Activated CD4-positive, alpha-beta T cell treated with anti-CD3 and anti-CD28 coated beads, Interleukin-2, amount 50 U/mL, for 24 hours (primary cell): ENCODE results near the gene TRAPPC5.

Experiments used
- DNase-seq, 2 donors: peaks; one replicate each; pipeline ENCODE4 v3.0.0-alpha.2; 2020; ENCODE audit warnings: low read depth in 1 of 2, low spot score in 1 of 2

TRAPPC5 gene

DNA sequence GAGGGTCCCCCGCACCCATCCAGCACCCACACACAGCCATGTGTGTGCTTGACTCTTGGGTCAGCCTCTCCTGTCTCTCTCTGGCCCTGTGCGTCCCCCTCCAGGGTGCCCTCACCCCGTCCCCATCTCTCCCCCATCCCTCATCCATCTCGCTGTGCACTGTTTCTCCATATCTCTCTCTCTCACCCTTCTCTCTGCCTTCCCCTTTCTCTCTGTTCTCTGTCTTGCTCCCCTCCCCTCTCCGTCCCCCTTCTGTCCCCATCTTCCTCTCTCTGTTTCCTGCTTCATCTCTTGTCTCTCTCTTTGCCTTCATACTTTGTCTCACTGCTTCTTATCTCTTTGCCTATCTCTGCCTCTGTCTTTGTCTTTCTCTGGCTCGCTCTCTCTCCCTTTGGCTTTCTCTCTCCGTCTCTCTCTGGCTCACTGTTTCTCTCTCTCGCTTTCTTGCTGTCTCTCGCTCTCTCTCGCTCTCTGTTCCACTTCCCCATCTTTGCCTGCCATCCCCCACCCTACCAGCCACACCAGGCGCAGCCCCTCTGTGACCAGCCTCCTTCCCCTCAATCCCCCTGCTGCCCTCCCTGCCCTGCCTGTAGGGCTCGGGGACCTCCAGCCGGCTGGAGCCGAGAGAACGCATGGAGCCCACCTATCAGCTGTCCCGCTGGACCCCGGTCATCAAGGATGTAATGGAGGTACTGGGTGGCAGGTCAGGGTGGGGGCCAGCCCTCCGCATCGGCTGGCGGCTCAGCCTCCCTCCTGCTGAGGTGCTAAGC is 34.8 kb upstream of the TRAPPC5 start:
- DNase-seq: no peak

DNA sequence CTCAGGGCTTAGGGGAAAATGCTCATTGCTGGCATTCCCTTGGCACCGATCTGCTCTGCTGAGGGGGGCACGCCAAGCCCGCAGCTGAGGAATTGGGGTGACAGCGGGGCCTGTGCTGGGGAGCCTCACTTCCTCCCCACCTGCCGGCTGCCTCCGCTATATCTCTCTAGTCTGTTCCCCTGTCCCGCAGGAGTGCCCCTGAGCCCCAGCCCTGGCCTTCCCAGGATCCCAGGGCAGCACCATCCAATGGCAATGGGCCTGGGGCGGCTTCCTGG is 34.3 kb upstream of the TRAPPC5 start:
- DNase-seq: no peak

GRCh38 chr19:7647156-7647555 is 33.5 kb upstream of the TRAPPC5 start:
- DNase-seq: no peak

- no peak for DNase-seq
Measured at GRCh38 chr19:7648265-7649014, 32.2 kb upstream of the TRAPPC5 start.

DNA sequence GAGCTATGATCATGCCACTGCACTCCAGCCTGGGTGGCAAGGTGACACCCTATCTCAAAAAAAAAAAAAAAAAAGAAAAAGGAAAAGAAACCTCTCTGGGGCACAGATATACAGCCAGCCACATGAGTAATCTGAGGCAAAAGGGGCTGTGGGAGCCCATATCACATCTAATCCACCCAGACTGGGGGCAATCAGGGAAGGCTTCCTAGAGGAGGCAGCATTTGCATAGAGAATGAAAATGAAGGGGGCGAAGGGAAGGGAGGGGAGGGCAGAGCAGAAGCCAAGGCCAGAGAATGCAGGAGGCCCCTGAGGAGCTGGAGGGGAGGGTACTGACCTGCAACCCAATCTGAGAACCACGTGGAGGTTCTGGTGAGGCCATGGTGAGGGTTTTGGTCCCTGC is 30.5 kb upstream of the TRAPPC5 start:
- DNase-seq: no peak

DNA sequence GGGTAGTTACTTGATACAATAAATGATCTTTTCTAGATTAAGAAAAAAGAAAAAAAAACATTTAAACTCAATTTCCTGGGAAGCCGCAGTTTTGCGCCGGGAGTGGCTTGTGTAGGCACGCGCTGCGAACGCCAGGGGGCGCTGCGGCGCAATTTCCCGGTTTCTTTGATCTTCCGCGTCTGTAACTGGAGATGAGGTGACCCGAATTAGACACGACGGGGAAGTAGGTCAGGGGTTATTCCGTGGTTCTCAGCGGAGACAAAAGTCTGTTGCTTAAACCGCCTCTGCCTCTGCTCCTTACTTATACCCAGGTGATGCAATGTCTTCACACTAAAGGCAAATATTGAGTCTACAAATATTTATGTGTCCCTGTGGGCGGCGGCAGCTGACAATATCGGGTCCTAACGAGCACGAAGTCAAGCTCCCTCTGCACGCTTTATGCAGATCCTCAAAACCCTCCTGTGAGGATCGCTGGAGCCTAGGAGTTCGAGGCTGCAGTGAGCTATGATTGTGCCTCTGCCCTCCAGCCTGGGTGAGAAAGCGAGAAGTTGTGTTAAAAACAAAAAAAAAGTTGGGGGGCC is 28.5 kb upstream of the TRAPPC5 start:
- DNase-seq: peak; percentile 75 to 89

DNA sequence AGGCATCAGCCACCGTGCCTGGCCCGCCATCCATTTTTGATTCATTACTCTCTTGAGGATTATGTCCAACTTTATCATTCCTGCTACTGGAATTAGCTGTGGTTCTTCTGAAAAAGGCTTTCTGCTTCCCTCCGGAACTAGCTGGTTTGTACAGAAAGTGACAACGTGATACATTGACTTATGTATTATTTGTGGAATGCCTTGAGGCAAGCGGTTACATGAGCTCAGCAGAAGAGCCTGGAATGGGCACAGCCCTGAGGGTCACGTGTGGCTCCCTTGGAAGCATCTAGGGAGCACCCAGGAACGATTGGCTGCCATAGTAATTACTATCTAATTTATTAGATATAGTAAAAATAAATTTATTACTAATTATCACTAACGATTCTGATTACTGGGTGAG is 26.2 kb upstream of the TRAPPC5 start:
- DNase-seq: no peak

DNA sequence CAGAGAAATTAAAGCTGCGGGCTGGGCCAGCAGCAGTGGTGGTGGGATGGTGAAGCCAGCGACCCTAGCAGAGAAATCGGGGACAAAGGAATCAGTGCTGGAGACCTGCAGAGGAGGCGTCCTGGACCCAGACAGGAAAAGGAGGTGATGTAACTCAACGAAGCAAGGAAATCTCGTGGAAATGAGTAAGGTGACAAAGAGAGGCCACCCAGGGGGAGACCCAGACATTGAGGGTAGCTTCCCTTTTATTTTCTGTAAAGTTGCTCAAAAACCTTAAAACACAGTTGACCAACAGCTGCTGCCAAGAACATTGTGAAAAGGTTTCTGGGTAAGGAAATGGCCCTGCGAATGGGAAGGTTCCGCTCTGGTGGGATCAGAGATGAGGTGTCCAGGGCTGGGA is 25.1 kb upstream of the TRAPPC5 start:
- no peak for DNase-seq

DNA sequence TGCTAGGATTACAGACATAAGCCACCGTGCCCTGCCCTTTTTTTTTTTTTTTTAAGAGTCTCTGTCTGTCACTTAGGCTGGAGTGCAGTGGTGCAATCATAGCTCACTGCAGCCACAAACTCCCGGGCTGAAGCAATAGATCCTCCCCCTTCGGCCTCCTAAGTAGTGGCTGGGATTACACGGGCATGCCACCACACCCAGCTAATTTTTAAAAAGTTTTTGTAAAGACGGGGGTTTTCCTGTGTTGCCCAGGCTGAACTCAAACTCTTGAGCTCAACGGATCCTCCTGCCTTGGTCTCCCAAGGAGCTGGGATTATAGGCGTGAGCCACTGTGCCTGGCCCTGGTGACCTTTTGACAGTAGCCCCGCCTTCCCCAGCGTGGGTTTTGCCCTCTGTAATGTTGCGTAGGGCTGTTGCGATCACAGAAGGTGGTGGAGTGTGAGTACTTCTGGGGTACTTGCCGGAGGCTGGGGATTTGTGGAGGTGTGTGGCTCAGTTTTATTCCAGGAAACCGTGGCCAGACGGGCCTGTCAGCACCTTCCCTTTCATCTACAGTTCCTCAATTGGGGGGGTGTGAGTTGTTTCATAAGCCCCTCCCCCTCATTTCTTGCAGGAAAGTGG is 23.4 kb upstream of the TRAPPC5 start:
- no peak for DNase-seq

DNA sequence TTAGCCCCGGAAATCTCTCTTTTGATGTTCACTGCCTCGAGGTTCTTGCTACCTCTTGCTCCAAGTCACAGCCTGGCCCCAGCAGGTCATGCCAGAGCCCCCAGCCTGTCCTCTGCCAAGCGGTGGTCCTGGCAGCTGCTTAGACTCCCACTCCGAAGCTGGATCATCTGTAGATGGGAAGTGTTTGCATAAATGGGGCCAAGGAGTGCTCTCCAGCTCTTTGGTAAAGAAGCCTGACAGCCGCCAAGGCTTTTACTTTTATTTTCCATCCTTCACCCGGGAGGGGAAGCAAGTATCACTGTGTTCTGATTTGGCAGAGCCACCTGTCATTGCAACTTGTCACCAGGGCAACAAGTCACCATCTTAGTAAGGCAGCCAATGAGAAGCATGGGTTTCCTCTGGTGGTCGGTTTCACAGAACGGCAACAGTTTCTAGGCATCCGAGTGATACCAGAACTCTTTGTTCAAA is 22.4 kb upstream of the TRAPPC5 start:
- peak in 1 of 2 donors; percentile 54 for DNase-seq

GRCh38 chr19:7661744-7662538 is 18.7 kb upstream of the TRAPPC5 start:
- DNase-seq: no peak

DNA sequence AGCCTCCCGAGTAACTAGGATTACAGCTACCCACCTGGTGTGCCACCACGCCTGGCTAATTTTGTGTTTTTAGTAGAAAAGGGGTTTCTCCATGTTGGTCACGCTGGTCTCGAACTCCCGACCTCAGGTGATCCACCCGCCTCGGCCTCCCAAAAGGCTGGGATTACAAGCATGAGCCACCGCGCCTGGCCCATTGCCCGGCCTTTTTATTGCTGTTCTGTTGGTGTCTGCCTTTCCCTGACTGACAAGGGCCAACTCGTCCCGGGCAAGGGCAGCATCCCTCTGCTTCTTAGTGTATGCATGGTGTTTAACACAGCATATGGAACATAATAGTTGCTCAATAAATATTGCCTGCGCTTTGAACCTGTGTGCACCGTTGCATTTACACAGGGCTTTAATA is 18.0 kb upstream of the TRAPPC5 start:
- DNase-seq: no peak

- no peak for DNase-seq
Measured at GRCh38 chr19:7663706-7664105, 16.9 kb upstream of the TRAPPC5 start.

DNA sequence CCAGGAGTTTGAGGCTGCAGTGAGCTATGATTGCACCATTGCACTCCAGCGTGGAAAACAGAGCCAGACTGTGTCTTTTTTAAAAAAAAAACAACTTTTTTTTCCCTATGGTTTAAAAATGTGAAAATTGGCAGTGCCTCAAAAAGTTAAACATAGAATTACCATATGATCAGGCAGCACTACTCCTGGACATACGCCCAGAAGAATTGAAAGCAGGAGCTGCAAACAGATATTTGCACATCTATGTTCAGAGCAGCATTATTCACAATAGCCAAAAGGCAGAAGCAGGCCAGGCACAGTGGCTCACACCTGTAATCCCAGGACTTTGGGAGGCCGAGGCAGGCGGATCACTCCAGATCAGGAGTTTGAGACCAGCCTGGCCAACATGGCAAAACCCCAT is 15.6 kb upstream of the TRAPPC5 start:
- DNase-seq: no peak

DNA sequence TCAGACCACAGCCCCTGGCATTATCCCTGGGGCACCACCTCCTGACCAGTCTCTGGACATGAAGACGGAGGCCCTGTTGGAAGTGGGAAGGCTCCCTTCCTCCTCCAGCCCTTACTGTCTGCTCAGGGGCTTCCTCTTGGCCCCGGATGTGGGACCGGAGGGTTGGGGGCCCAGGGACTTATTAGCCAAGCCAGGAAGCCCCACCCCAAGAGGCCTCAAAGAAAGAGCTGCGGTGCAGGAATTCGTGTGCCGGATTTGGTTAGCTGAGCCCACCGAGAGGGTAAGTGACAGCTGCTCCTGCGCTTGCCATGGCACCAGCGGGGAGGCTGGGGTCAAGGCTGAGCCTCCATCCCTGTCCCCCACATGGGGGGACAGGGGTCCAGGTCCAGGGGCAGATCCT is 11.8 kb upstream of the TRAPPC5 start, which contains the start of gene RETN:
Gene RETN, plus strand, starts transcription at position 208 of the 400 bp plus-strand sequence. CDS start 278 bp downstream, outside the sequence.
- DNase-seq: no peak

GRCh38 chr19:7669641-7670040 is 11.0 kb upstream of the TRAPPC5 start:
- DNase-seq: no peak

DNA sequence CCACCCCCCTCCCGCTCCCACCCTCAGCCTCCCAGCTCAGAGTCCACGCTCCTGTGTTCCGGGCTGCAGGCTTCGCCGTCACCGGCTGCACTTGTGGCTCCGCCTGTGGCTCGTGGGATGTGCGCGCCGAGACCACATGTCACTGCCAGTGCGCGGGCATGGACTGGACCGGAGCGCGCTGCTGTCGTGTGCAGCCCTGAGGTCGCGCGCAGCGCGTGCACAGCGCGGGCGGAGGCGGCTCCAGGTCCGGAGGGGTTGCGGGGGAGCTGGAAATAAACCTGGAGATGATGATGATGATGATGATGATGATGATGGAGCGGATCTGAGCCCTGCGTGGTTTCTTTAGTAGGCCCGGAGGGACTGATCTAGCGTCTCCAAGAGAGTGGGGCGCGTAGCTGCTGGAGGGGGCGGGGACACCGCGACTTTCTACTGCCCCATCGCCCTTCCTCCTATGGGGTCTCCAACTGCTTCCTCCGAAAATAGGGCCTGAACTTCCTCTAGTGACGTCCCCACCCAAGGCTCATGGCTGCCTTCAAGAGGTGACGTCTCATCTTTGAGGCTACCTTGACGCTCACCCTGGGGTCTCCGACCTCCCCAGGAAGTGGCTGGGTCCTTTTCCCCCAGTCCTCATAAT is 10.4 kb upstream of the TRAPPC5 start:
- no peak for DNase-seq

GRCh38 chr19:7670790-7671189 is 9.8 kb upstream of the TRAPPC5 start:
- DNase-seq: no peak

GRCh38 chr19:7672522-7672921 is 8.1 kb upstream of the TRAPPC5 start:
- DNase-seq: no peak
